H1 (cell line): Measurements from ENCODE around the gene WDR31. TPM values are rescaled to one million over a fixed set of nuclear protein-coding genes. Genes with fewer than 3 reads are reported as not detected.
A peak's percentile ranks its signal among the peaks of the same experiment; 100 is the strongest.

Source experiments
- CTCF ChIA-PET: fragments of 300-600 bp; sonication (Branson Sonifier 250); formaldehyde crosslinking; loops from one replicate; lab custom pipeline; 2021; ENCODE audit not compliant: partially characterized antibody; lab: Charles Lee
- POLR2A ChIA-PET: fragments of 300-600 bp; sonication (Branson Sonifier 250); formaldehyde crosslinking; loops from one replicate; lab custom pipeline; 2021; ENCODE audit warnings: inconsistent platforms; ENCODE audit not compliant: partially characterized antibody; lab: Charles Lee
- DNase-seq, 2 experiments: peaks; one replicate each; pipeline versions ENCODE4 v3.0.0 to v3.0.0-alpha.2; 2010 to 2022; ENCODE audit warnings: low spot score in 2 of 2, low read depth in 1 of 2, mixed read lengths in 1 of 2
- FAIRE-seq: peaks from 2 replicates; lab custom pipeline; 2011; peaks lifted over from hg19 to GRCh38; lab: Jason Lieb, UNC
- H2AFZ ChIP-seq: 2 replicates; pipeline ENCODE4 v1.8.1; 2012; ENCODE audit warnings: low read length, inconsistent platforms
- H2AK5ac ChIP-seq: 2 replicates; pipeline ENCODE4 v1.6.1; 2013; ENCODE audit warnings: low read depth, low read length
- H2BK120ac ChIP-seq: replicated peaks from 2 replicates; pipeline ENCODE3; 2013; ENCODE audit warnings: low read depth, low read length, inconsistent platforms
- H2BK12ac ChIP-seq: 2 replicates; pipeline ENCODE4 v1.6.1; 2013; ENCODE audit warnings: low read depth, low read length
- H2BK15ac ChIP-seq: 2 replicates; pipeline ENCODE4 v1.6.1; 2013; ENCODE audit warnings: low read length
- H2BK20ac ChIP-seq: 2 replicates; pipeline ENCODE4 v1.6.1; 2013; ENCODE audit warnings: low read length
- H2BK5ac ChIP-seq: 2 replicates; pipeline ENCODE4 v1.6.1; 2013; ENCODE audit warnings: low read depth, low read length
- H3K14ac ChIP-seq: 2 replicates; pipeline ENCODE4 v1.6.1; 2013; ENCODE audit warnings: inconsistent platforms; ENCODE audit not compliant: insufficient read length
- H3K18ac ChIP-seq: 2 replicates; pipeline ENCODE4 v1.6.1; 2013; ENCODE audit warnings: low read length; ENCODE audit errors: extremely low read depth
- H3K23ac ChIP-seq: 2 replicates; pipeline ENCODE4 v1.6.1; 2013; ENCODE audit warnings: inconsistent platforms; ENCODE audit not compliant: insufficient read length
- H3K23me2 ChIP-seq: 2 replicates; pipeline ENCODE4 v1.6.1; 2013; ENCODE audit warnings: low read depth, low read length
- H3K27ac ChIP-seq: 2 replicates; pipeline ENCODE4 v1.6.1; 2011; ENCODE audit warnings: low read depth, low read length, inconsistent platforms
- H3K27me3 ChIP-seq, 4 experiments: replicated peaks in 1 of 4; 1 replicate in 1 of 4; 2 replicates in 3 of 4; pipeline versions ENCODE4 v1.6.1 to v1.8.1; 2011 to 2013; ENCODE audit warnings: low read length in 3 of 4, mild to moderate bottlenecking in 3 of 4, inconsistent platforms in 2 of 4, mixed read lengths in 2 of 4, moderate library complexity in 1 of 4; ENCODE audit not compliant: control insufficient read depth in 3 of 4, insufficient read depth in 3 of 4; ENCODE audit errors: extremely low read depth in 1 of 4
- H3K36me3 ChIP-seq, 4 experiments: 2 replicates each; pipeline versions ENCODE4 v1.6.1 to v1.8.1; 2011 to 2013; ENCODE audit warnings: mild to moderate bottlenecking in 4 of 4, low read length in 3 of 4, moderate library complexity in 2 of 4, control low read depth in 1 of 4, inconsistent platforms in 1 of 4; ENCODE audit not compliant: insufficient read depth in 4 of 4, control insufficient read depth in 2 of 4
- H3K4ac ChIP-seq: replicated peaks from 2 replicates; pipeline ENCODE3; 2013; ENCODE audit warnings: low read length, low read depth, mixed read lengths, inconsistent platforms; ENCODE audit not compliant: insufficient read length
- H3K4me1 ChIP-seq, 4 experiments: replicated peaks in 1 of 4; 1 replicate in 1 of 4; 2 replicates in 3 of 4; pipeline versions ENCODE4 v1.6.1 to v1.8.1; 2011 to 2013; ENCODE audit warnings: low read length in 3 of 4, inconsistent platforms in 2 of 4, mixed read lengths in 1 of 4; ENCODE audit not compliant: insufficient read depth in 4 of 4, control insufficient read depth in 3 of 4
- H3K4me2 ChIP-seq, 2 experiments: 2 replicates each; pipeline versions ENCODE4 v1.6.1 to v1.8.1; 2011 to 2013; ENCODE audit warnings: low read depth in 2 of 2, low read length in 2 of 2, control low read depth in 1 of 2, inconsistent platforms in 1 of 2, mild to moderate bottlenecking in 1 of 2; ENCODE audit not compliant: insufficient read depth in 1 of 2
- H3K4me3 ChIP-seq, 4 experiments: fragments of 200-600, 300-600 bp in 1 of 4; sonication (generic), shearing (Covaris generic), sonication (Bioruptor Twin) in 1 of 4; 2 replicates each; pipeline versions ENCODE4 v1.5.1 to v1.8.1; 2011 to 2016; ENCODE audit warnings: low read length in 4 of 4, low read depth in 3 of 4, control low read depth in 2 of 4, inconsistent platforms in 2 of 4, mild to moderate bottlenecking in 2 of 4, mixed read lengths in 1 of 4, moderate library complexity in 1 of 4; ENCODE audit not compliant: insufficient read depth in 2 of 4; ENCODE audit errors: extremely low read depth in 1 of 4
- H3K56ac ChIP-seq: replicated peaks from 2 replicates; pipeline ENCODE3; 2013; ENCODE audit warnings: low read depth, mild to moderate bottlenecking, mixed read lengths, low read length, inconsistent platforms; ENCODE audit not compliant: insufficient read length
- H3K79me1 ChIP-seq: 2 replicates; pipeline ENCODE4 v1.6.1; 2013; ENCODE audit warnings: low read depth, low read length, control low read depth
- H3K79me2 ChIP-seq, 2 experiments: 2 replicates each; pipeline versions ENCODE4 v1.6.1 to v1.8.1; 2012 to 2013; ENCODE audit warnings: low read length in 2 of 2, mild to moderate bottlenecking in 2 of 2, inconsistent platforms in 1 of 2; ENCODE audit not compliant: insufficient read depth in 2 of 2, control insufficient read depth in 1 of 2
- H3K9ac ChIP-seq, 4 experiments: replicated peaks in 1 of 4; 1 replicate in 1 of 4; 2 replicates in 3 of 4; pipeline versions ENCODE4 v1.6.1 to v1.8.1; 2011 to 2013; ENCODE audit warnings: low read depth in 3 of 4, low read length in 3 of 4, control low read depth in 2 of 4, mild to moderate bottlenecking in 2 of 4, moderate library complexity in 2 of 4, inconsistent platforms in 1 of 4; ENCODE audit errors: extremely low read depth in 1 of 4
- H3K9me3 ChIP-seq, 2 experiments: 2 replicates each; pipeline versions ENCODE4 v1.6.1 to v1.8.1; 2012 to 2013; ENCODE audit warnings: mild to moderate bottlenecking in 2 of 2, moderate library complexity in 2 of 2, control low read depth in 1 of 2, inconsistent platforms in 1 of 2, low read depth in 1 of 2, low read length in 1 of 2, mixed read lengths in 1 of 2; ENCODE audit not compliant: insufficient read depth in 2 of 2
- H4K20me1 ChIP-seq, 2 experiments: replicated peaks in 1 of 2; 2 replicates each; pipeline versions ENCODE3 to v1.8.1; 2011 to 2013; ENCODE audit warnings: inconsistent platforms in 2 of 2, low read length in 2 of 2, mild to moderate bottlenecking in 1 of 2; ENCODE audit not compliant: insufficient read depth in 2 of 2, control insufficient read depth in 1 of 2
- H4K5ac ChIP-seq: 2 replicates; pipeline ENCODE4 v1.6.1; 2013; ENCODE audit warnings: low read length, low read depth, mixed read lengths, inconsistent platforms; ENCODE audit not compliant: insufficient read length
- H4K8ac ChIP-seq: 2 replicates; pipeline ENCODE4 v1.8.0; 2013; ENCODE audit warnings: mild to moderate bottlenecking, moderate library complexity, low read length, inconsistent platforms; ENCODE audit not compliant: insufficient read depth; ENCODE audit errors: extremely low read depth
- H4K91ac ChIP-seq: replicated peaks from 2 replicates; pipeline ENCODE3; 2013; ENCODE audit warnings: low read length, mixed read lengths, inconsistent platforms; ENCODE audit not compliant: insufficient read length
- CBX8 ChIP-seq: fragments of 300-800, 300-1000 bp; sonication (generic); IDR thresholded peaks from 2 replicates; pipeline ENCODE4 v1.7.1; 2016; ENCODE audit warnings: low read depth, low read length, borderline replicate concordance
- EGR1 ChIP-seq: IDR thresholded peaks from 2 replicates; pipeline ENCODE4 v1.6.1; 2011; ENCODE audit warnings: low read depth, low read length, borderline replicate concordance
- GTF2F1 ChIP-seq: IDR thresholded peaks from 2 replicates; pipeline ENCODE4 v1.6.1; 2012; ENCODE audit warnings: low read depth, low read length, improper control_type of control experiment, borderline replicate concordance
- KDM4A ChIP-seq: IDR thresholded peaks from one replicate; pipeline ENCODE4 v1.7.1; 2012; ENCODE audit warnings: low read depth, mild to moderate bottlenecking, moderate library complexity, low read length, inconsistent platforms; ENCODE audit not compliant: severe bottlenecking
- NANOG ChIP-seq: IDR thresholded peaks from 2 replicates; pipeline ENCODE4 v1.6.1; 2011; ENCODE audit warnings: low read length, low read depth, mild to moderate bottlenecking, inconsistent platforms; ENCODE audit not compliant: insufficient read depth, poor library complexity, severe bottlenecking
- POLR2A ChIP-seq, 2 experiments: IDR thresholded peaks; 1 replicate in 1 of 2; 2 replicates in 1 of 2; pipeline ENCODE4 v1.6.1; 2011; ENCODE audit warnings: low read depth in 2 of 2, low read length in 2 of 2, mild to moderate bottlenecking in 2 of 2; ENCODE audit errors: control extremely low read depth in 1 of 2
- RBBP5 ChIP-seq: IDR thresholded peaks from 2 replicates; pipeline ENCODE4 v1.7.1; 2012; ENCODE audit warnings: low read depth, mild to moderate bottlenecking, inconsistent platforms, low read length, moderate library complexity, borderline replicate concordance
- RFX5 ChIP-seq: IDR thresholded peaks from 2 replicates; pipeline ENCODE4 v1.6.1; 2011; ENCODE audit warnings: low read depth, low read length, improper control_type of control experiment, borderline replicate concordance
- RXRA ChIP-seq: IDR thresholded peaks from 2 replicates; pipeline ENCODE4 v1.6.1; 2011; ENCODE audit warnings: low read depth, mild to moderate bottlenecking, low read length, moderate library complexity; ENCODE audit not compliant: insufficient read depth
- SIRT6 ChIP-seq: IDR thresholded peaks from one replicate; pipeline ENCODE4 v1.7.1; 2012; ENCODE audit warnings: low read length, inconsistent platforms
- SP1 ChIP-seq: IDR thresholded peaks from 2 replicates; pipeline ENCODE4 v1.6.1; 2011; ENCODE audit warnings: low read depth, low read length
- SP2 ChIP-seq: IDR thresholded peaks from 2 replicates; pipeline ENCODE4 v1.6.1; 2012; ENCODE audit warnings: mild to moderate bottlenecking, low read length, inconsistent platforms
- TCF12 ChIP-seq: IDR thresholded peaks from 2 replicates; pipeline ENCODE4 v1.6.1; 2011; ENCODE audit warnings: low read depth, mild to moderate bottlenecking, low read length
- YY1 ChIP-seq: IDR thresholded peaks from 2 replicates; pipeline ENCODE4 v1.6.1; 2011; ENCODE audit warnings: low read depth, mild to moderate bottlenecking, low read length
- WGBS, 2 experiments: shearing (Covaris generic) in 1 of 2; methylation state at CpG; one replicate each; pipeline versions ENCODE4 v1.1.6 to v1.1.7; 2013 to 2015; ENCODE audit warnings: low lambda C conversion rate in 2 of 2, mixed read lengths in 2 of 2, inconsistent platforms in 1 of 2, low coverage in 1 of 2, missing lambda C conversion rate in 1 of 2; ENCODE audit not compliant: insufficient replicate concordance in 2 of 2, insufficient coverage in 1 of 2, insufficient read length in 1 of 2; ENCODE audit errors: extremely low coverage in 1 of 2, missing lambda C conversion rate in 1 of 2; 5-methylcytosine and 5-hydroxymethylcytosine counted together
- polyA plus RNA-seq, 7 experiments: library from polyadenylated mRNA; depleted of rRNA in 3 of 7; stranded (reverse) in 5 of 7; unstranded in 2 of 7; fragments of >200 nt in 5 of 7; fragments of 200-250 nt in 2 of 7; gene quantifications; 1 replicate in 5 of 7; 2 replicates in 1 of 7; 4 replicates in 1 of 7; pipeline versions ENCODE4 v1.2.1 to v1.2.3, GENCODE V29; 2011 to 2013; ENCODE audit warnings: missing spikeins in 2 of 7, mixed read lengths in 2 of 7
- total RNA-seq: library from RNA; stranded (reverse); fragmentation: NEBNext Ultra II Directional; extraction: Animal tissue kit (Norgen Biotek cat#: 25700); gene quantifications from 2 replicates; pipeline ENCODE4 v1.2.1, GENCODE V29; 2021

The WDR31 gene
- total and polyA plus RNA-seq, 2 of the 8 experiments (the other 6 are each of a cell fraction or from before 2014, with no cell fraction given), result 0.27 to 0.28 TPM

- Histone ChIP-seq H2BK15ac (no peak overlapping the region), H3K79me2 (no peaks in the 10 kb centered on the region), H3K56ac (no peak overlapping the region), H2BK12ac (no peak overlapping the region), H2AK5ac (no peak overlapping the region), H4K5ac (no peak overlapping the region), H3K18ac (no peak overlapping the region), H4K20me1 (peaks cover 0 to 2% of the 10 kb centered on the region in 2 experiments), H3K14ac (no peak overlapping the region), H3K36me3 (no peaks in the 10 kb centered on the region), H3K4me3 (no peak overlapping the region), H3K9me3 (no peaks in the 10 kb centered on the region), H3K79me1 (no peaks in the 10 kb centered on the region; the same call in 1 of the 2 replicates), H4K8ac (no peak overlapping the region; the same call in 1 of the 2 replicates), H4K91ac (no peak overlapping the region), H3K27me3 (no peaks in the 10 kb centered on the region), H3K4me2 (peak overlapping the region in 1 of 2 experiments; percentile 28; a peak in 1 of 4 replicates), H3K23me2 (no peaks in the 10 kb centered on the region), H3K4ac (no peak overlapping the region), H2BK5ac (no peak overlapping the region), H3K4me1 (no peaks in the 10 kb centered on the region; a peak in 1 of 7 replicates), H3K9ac (no peak overlapping the region), H3K27ac (no peak overlapping the region; the same call in 1 of the 2 replicates), H2BK20ac (no peak overlapping the region), H2AFZ (no peak overlapping the region), H3K23ac (no peak overlapping the region), H2BK120ac (no peak overlapping the region)
- ChIA-PET CTCF (interaction anchor here (1.5 to 2.9 kb wide), 2 partner anchors 10 to 11 kb away, joined by 3 to 6 read pairs; no protein-coding TSS in a partner anchor), POLR2A (interaction anchor here (1.0 to 1.2 kb wide), 2 partner anchors 10 to 20 kb away, joined by 4 to 5 read pairs; partner anchors contain the start of gene WDR31)
- DNase-seq (no peak), FAIRE-seq (no peak)
- 85% methylated on average over 14 of the region's 15 CpGs; no CpG with 5 or more reads in 1 of the 2 experiments for WGBS, 2 experiments
- no peak for TF ChIP-seq POLR2A (IDR thresholded peaks at IDR 0.05; ENCODE audit: control extremely low read depth in 1 of 2, low read depth in 2 of 2, low read length in 2 of 2)
- no peak for TF ChIP-seq NANOG
- no peak for TF ChIP-seq CBX8
- no peak for TF ChIP-seq TCF12
- TF ChIP-seq RBBP5, result no peak
- TF ChIP-seq SP2, result no peak
- TF ChIP-seq SIRT6, result no peak
- TF ChIP-seq YY1, result no peak
- no peak for TF ChIP-seq KDM4A
- no peak for TF ChIP-seq RXRA
- no peak for TF ChIP-seq RFX5
- no peak for TF ChIP-seq SP1
- TF ChIP-seq GTF2F1, result no peak
- no peak for TF ChIP-seq EGR1
Measured at GRCh38 chr9:113360242-113360842, 20.3 kb upstream of the WDR31 start.
